HG03442 (cell line): ENCODE data around the gene ALG8.
"Not testable (repeated sequence)": the region's sequence is repeated elsewhere in the genome, so short reads cannot be mapped to it uniquely, and the experiment has no call there.

Experiments used
- ATAC-seq: cut with Tn5 transposase; IDR thresholded peaks from one replicate; pipeline ENCODE4 v1.9.1; 2021; ENCODE audit warnings: mild to moderate bottlenecking, moderate library complexity; ENCODE audit not compliant: unreplicated experiment

Gene ALG8

DNA sequence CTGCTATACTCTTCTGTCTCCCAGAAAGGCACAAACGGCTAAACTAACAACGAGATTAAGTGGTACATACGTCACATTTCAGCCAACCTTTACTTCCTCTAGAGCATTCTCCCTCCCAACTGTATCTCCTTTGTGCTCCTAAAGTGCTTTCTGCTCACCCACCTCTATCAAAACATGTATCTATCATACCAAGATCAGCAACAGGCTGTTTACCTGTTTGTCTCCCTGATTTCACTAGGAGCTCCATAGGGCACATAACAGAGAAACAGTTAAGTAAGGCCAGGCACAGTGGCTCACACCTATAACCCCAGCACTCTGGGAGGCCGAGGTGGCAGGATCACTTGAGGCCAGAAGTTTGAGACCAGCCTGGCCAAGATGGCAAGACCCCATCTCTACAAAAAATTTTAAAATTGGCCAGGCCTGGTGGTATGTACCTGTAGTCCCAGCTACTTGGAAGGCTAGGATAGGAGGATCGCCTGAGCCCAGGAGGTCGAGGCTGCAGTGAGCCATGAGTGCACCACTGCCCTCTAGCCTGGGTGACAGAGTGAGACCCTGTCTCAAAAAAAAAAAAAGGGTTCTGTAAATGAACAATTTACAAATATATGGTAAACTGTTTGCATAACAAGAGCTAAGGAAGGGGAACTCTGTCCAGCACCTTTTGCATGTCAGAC, 62.6 kb downstream of the ALG8 start:
- ATAC-seq: no peak

DNA sequence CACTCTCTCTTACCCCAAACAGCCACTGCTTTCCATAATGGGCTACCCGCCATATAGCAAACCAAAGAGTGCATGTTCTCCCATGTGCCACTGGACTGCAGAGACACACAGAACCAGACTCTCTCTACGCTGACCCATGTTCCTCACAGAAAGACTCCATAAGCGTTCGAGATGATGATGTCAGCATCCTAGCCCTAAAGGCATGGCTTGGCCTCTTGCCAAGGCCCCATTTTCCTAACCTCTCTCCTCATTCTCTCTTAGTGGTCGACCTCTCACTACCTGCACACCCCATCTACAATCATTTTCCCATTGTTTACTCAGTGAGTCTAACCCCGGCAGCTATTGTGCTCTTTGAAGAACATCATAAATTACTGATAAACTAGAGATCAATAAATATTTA, 64.7 kb downstream of the ALG8 start:
- ATAC-seq: no peak

DNA sequence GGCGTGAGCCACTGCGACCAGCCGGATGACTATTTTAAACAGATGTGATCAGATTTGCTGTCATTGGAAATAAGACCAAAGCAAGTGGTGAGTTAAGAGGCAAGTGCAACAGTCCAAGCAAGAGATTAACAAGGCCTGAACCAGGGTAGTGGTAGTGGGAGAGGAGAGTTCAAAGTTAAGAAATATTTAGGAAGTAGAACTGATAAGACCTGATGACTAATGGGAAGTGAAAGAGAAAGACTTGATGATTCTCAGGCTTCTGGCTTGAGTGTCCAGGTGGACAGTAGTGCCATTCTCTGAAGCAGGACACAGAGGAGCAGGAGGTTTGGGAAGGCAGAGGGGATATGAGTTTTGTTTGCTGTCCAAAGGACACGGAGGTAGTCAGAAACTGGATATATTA, 67.0 kb downstream of the ALG8 start:
- no peak for ATAC-seq

DNA sequence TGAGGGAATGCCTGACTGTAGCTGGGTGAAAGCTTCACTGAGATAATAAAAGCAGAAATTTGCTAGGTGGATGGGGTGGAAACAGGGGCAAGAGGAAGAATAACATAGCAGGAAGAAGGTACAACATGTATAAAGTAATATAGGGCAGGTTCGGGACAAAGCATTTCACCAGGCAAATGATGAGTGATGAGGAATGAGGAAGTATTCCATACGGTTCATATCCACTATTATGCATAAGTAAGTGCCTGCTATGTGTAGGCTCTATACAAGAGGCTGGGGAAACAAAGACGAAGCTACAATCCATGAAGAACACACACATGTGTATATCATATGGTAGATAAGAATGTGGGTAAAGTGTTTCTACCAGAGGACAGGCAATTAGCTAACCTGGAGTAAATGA, 67.7 kb downstream of the ALG8 start:
- ATAC-seq: no peak

DNA sequence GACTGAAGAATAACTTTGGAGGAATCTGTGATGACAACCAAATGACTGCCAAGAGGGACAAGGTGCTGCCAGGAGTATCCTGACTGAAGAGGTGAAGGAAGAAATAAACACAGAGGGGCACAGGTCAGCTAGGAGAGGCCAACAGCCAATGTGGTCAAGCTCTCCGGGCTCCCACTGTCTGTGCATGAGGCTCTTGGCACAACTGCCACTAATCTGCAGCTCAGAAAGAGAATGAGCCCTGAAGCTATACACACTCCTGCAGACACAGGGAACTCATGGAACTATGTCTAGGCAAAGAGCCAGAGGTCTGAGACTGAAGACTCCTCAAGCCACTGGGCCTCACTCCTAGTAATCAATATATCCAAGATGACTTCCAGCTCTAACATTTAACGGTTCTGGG, 68.8 kb downstream of the ALG8 start:
- ATAC-seq: no peak

DNA sequence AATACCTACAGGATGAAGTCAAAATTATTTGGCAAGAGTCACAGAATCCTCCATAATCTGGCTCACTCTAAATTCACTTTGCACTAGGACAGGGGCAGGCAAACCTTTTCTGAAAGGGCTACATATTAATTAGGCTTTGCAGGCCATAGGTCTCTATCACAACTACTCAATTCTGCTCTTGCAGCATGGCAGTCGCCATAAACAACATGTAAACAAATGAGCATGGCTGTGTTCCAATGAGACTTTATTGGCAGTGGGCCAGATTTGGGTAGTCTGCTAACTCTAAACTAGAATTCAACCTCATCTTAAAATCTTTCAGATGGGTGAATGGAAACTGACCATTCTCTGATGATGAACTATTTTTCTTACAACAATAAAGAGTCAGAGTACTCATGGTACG, 70.0 kb downstream of the ALG8 start:
- no peak for ATAC-seq

DNA sequence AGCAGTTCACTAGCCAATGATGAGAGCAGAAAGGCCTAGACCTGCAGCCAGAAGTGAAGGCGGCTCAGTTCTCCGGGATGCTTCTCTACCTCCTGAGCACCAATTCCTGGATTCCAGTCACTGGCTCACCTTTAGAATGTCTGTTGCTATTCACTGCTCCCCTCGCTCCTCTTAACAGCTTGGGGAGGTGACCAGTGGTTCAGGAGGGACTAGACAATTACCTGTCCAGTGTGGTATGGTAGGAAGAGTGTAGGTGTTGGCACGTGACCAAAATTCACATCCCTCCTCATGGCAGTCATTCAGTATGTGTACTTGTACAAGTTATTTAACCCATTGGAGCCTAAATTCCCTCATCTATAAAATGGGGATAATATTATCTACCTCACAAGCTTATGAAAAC, 71.7 kb downstream of the ALG8 start:
- ATAC-seq: no peak

DNA sequence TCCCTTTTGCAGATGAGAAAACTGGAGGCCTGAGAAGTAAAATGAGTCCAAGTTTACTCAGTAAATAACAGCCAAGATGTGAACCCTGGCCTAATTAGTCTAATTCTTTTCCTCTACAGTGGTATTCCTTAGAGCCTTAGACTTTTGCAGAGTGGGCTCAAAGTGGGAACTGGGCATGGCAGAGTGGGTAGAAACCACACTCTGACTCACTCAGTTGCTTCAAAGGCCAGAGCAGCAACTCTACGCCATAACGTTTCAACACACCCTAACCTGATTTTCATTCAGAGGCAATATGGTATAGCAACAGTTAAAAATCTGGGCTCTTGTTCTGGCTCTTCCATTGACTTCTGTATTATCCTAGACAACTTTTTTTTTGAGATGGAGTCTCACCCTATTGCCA, 73.0 kb downstream of the ALG8 start:
- ATAC-seq: no peak

DNA sequence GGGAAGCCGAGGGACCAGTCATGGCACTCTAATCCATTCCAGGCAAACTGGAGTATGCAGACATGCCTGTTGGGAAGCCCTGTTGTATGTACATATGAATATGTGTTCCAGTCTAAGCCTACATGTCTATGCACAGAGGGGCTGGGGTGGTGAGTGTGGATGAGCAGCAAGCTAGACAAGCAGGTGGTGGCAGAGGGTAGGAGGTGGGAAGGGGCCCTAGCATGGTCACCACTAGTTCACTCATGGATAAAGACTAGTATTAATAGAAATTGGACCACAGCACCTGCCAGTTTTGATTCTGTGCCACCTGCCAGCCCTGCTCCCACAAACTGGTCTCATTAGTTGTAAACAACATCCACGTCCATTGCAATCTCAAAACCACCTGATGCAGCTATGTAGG, 74.2 kb downstream of the ALG8 start:
- ATAC-seq: no peak

DNA sequence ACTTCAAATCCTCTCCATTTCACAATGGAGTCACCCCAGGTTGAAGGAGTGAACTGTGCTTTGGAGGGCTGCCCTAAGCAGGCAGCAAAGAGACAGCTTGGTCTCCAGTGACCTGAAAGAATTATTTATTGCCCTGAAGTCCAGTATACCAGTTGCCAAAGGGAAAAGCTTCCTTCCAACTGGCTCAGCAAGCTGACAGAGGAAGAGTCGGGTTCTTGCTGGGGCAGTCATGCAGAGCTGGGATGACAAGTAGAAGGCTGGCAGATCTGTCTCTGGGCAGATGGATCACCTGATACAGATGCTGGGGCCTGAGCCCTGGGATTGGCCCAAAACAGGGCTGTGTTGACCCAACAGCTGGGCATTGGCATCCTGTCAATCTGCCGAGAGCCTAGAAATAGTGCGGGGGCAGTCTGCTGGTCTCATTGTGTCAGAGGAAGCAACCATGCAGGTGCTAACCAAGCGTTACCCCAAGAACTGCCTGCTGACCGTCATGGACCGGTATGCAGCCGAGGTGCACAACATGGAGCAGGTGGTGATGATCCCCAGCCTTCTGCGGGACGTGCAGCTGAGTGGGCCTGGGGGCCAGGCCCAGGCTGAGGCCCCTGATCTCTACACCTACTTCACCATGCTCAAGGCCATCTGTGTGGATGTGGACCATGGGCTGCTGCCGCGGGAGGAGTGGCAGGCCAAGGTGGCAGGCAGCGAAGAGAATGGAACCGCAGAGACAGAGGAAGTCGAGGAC, 75.8 kb downstream of the ALG8 start, which contains the start of gene THRSP:
THRSP (plus strand) TSS at position 422 of the 742 bp plus-strand sequence; CDS start at position 443, 21 bp downstream.
- ATAC-seq: no peak

DNA sequence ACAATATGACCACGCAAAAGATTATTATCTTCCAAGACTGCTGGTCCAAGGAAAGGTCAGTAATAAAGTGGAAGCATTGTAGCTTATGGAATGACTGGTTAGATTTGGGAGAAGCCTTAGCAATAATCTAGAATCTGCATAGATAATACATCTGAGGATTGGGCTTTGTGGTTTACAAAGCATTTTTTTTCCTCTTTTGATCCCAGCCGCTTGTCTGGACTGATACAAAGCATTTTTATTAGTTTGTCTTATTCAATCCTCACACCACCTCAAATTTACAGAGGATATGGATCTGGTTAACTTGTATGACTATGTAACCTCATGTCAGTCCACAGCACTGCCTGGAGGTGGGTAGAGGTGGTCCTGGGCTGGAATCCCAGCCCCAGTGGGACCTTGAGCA, 76.8 kb downstream of the ALG8 start:
- no peak for ATAC-seq

DNA sequence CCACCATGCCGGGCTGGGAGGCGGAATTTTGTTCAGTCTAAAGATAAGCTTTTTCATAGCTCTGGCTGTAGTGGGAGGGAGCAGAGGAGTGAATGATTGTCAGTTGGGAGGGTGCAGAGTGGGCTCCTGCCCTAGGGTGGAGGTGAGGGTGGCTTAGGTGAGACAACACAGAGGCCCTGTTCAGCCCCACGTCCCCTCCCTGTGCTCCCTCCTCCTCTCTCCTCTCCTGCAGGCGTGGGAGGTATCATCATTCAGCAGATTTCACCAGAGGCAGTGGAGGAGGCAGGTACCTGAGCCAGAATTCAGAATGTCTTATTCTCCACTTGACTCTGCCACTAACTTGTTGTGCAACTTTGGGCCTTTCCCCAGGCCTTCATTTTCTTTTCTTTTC, 77.5 kb downstream of the ALG8 start:
- no peak for ATAC-seq

DNA sequence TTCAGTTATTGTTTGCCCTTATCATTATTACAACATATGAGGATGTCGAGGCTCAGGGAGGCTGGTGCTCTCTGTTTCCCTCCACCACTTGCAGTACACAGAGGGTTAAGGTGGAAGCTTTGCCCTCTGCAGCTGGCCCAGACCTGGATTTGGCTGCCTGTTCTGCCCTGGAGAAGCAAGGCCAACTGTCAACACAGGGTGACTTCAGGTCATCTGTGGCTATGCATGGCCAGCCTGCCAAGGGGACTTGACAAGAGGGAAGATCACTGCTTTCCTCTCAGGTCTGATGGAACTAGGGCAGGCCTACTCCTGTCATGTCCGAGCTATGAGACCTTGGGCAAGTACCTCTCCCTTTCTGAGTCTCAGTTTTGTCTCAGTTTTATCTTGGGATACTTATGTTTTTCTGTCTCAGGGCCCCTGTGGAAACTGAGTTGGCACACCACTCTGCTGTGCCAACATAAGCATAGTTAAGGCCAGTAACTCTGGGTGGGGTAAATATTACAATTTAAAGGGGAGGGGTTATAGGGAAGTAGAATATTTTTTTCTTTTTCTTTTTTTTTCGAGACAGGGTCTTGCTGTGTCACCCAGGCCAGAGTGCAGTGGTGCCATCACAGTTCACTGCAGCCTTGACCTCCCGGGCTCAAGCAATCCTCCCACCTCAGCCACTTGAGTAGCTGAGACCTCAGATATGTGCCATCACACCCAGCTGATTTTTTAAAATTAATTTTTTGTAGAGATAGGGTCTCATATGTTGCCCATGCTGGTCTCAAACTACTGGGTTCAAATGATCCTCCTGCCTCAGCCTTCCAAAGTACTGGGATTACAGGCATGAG, 78.1 kb downstream of the ALG8 start:
- ATAC-seq: no peak

DNA sequence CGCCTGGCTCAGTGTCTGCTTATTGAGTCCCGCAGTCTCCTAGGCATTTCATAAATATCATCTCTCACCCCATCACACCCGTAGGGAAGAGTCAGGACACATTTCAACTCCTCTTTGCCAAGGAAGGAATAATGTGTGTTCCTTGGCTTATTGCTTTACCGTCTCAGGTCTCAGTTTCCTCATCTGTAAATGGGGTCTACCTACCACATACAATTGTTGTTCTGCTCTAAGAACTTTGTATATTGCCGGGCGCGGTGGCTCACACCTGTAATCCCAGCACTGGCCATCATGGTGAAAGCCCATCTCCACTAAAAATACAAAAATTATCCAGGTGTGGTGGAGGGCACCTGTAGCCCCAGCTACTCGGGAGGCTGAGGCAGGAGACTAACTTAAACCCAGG, 78.9 kb downstream of the ALG8 start:
- ATAC-seq: no peak

DNA sequence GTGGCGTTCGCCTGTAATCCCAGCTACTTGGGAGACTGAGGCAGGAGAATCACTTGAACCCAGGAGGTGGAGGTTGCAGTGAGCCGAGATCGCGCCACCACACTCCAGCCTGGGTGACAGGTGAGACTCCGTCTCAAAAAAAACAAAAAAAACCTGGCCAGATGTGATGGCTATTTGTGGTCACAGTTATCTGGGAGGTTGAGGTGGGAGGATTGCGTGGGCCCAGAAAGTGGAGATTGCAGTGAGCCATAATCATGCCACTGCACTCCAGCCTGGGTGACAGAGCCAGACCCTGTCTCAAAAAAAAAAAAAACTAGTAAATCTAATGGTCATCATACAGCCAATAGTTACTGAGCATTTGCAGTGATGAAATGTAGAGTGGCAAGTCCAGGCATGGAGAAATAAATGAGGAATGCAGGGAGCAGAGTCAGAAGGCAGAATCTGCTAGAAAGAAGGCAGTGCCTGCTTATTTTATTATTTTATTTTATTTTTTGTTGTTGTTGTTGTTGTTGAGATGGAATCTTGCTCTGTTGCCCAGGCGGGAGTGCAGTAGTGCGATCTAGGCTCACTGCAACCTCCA, 79.6 kb downstream of the ALG8 start:
- not testable (repeated sequence) for ATAC-seq

DNA sequence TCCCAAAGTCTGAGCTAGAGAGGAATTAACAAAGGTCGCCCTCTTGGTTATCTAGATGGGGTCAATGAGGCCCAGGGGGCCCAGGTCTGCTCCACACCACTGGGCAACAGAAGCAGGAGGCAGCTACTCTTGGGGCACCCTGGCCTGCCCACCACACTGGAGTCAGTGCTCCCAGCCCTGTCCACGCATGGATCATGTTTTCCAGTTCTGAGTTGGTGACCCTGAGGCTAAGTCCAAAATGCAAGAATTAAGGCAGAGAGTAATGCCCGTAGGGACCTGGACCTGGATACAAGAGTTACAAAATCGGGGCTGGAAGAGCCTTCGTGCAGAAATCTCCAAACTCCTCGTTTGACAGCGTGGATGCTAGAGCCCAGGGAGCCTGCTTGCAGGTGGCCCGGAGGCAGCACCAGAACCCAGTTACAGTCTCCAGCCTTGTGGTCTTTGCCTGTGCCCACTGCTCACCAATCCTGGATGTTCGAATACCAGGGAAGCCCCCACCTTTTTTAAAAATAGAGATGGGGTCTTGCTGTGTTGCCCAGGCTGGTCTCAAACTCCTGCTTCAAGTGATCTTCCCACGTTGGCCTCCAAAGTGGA, 81.9 kb downstream of the ALG8 start:
- no peak for ATAC-seq

DNA sequence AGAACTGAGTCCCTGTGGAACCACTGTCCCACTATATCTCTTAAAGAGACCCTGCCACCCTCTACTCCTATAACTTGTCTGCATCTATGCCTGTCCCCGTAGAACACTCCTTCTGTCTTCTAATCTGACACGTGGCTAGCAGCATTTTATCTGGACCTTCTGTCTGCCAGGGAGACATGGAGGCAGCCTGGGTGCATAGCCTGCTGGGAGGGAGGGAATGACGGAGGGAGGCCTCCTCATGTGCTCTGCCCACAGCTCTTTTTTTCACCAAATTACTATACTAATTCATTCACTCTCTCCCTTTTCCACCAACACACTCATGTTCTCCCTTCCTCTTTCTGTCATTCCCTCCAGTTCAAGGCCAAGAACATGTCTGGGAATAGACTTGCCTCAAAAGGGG, 83.3 kb downstream of the ALG8 start:
- no peak for ATAC-seq

DNA sequence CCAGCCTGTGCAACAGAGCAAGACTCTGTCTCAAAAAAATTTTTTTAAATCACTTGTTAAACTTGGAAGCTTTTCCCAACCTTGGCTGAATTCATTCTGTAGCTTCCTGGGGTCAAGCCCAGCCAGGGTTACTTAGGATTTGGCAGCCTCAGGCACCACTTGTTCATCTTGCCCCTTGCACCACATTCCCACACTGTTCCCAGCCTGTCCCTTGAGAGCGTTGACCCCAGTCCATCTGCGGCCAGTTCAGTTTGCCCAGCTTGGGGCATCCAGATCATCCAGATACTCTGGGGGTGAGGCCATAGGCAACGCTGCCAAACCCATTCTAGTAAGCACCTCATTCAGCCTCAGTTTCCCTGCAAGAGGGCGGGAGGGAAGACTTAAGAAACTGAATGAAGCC, 84.5 kb downstream of the ALG8 start:
- ATAC-seq: no peak

DNA sequence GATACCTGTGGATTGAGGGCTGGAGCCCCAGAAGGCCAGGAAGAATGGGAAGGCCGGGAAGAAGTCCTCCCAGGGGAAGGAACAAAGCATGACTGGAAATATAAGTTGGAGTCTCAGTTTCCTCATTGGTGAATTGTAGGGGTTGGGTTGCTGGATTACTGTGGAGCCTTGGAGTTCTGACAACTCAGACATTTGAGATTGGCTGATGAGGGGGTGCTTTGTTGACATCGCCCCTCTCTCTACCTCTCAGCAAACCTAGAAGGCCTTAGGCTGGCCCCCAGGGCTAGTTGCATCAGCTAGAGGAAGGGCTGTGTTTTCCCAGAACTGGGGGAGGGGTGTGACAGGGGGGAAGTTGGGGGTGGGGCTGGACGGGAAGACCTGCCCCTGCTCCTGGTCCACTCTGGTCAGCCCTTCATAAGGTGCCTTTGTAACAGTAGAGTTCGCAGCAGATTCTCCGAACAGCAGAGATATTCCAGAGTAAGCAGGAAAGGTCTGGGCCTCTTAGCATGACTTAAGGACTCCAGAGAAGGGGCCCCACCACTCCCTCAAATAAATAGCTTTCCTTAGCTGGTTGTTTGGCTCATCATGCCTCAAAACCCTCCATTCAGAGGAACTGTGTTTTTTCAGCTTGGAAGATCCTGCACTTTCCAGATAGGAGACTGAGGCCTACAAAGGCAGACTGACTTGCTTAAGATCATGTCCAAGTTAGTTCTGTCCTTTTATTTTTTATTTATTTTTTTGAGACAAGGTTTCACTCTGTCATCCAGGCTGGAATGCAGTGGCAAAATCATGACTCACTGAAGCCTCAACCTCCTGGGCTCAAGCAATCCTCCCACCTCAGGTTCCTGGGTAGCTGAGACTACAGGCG, 88.2 kb downstream of the ALG8 start:
- no peak for ATAC-seq
